ENCODE results near the gene ZNF143. TPM values are rescaled to one million over a fixed set of nuclear protein-coding genes. Genes with fewer than 3 reads are reported as not detected.

Gene ZNF143
- total RNA-seq, 2 donors from 2014 or later, result 34.6 to 44.4 TPM

- no peaks in the 10 kb centered on the region for H3K36me3 ChIP-seq (ENCODE audit: control insufficient read depth, insufficient read depth, low read length)
- H3K9me3 Mint-ChIP-seq, result peaks cover 29% of the 10 kb centered on the region
- no peak overlapping the region for H3K4me3 Mint-ChIP-seq
- 100% methylated on average over 4 of the region's 5 CpGs; no CpG with 5 or more reads in 1 of the 2 experiments for WGBS, 2 experiments (ENCODE audit: insufficient coverage in 1 of 2, insufficient read length in 1 of 2)
- peaks cover 16% of the 10 kb centered on the region for H3K9me3 ChIP-seq (ENCODE audit: control insufficient read depth, low read length)
- H3K27ac ChIP-seq (ENCODE audit: low read depth, low read length), result no peak overlapping the region
- TF ChIP-seq CTCF (conservative IDR thresholded peaks at IDR 0.05), result no peak
- no peaks in the 10 kb centered on the region for H3K4me1 Mint-ChIP-seq
- no peaks in the 10 kb centered on the region for H3K4me1 ChIP-seq (ENCODE audit: control insufficient read depth, insufficient read depth, low read length)
- DNase-seq, result no peak
- H3K4me3 ChIP-seq (ENCODE audit: low read length), result no peak overlapping the region
- H3K27me3 Mint-ChIP-seq (ENCODE audit: insufficient read depth), result no peaks in the 10 kb centered on the region
- no peaks in the 10 kb centered on the region for H3K27me3 ChIP-seq (ENCODE audit: control insufficient read depth, insufficient read depth, low read length, poor library complexity, severe bottlenecking)
- H3K9ac ChIP-seq (ENCODE audit: extremely low read depth, low read length, poor library complexity, severe bottlenecking), result no peak overlapping the region
- peaks cover 7% of the 10 kb centered on the region for H3K36me3 Mint-ChIP-seq (ENCODE audit: low read depth)
- H3K27ac Mint-ChIP-seq, result no peak overlapping the region
Measured at GRCh38 chr11:9455722-9456121, 5.1 kb upstream of the ZNF143 start.

- peaks cover 11% of the 10 kb centered on the region for H3K4me1 Mint-ChIP-seq
- peaks cover 4% of the 10 kb centered on the region for H3K9me3 Mint-ChIP-seq
- WGBS, 2 experiments (ENCODE audit: insufficient coverage in 1 of 2, insufficient read length in 1 of 2), result 5 to 8% methylated on average over 11 to 23 of the region's 23 CpGs
- DNase-seq, result peak; percentile 67
- H3K4me3 Mint-ChIP-seq, result peak overlapping the region; percentile 96
- H3K4me3 ChIP-seq (ENCODE audit: low read length), result peak overlapping the region; percentile 97
- no peaks in the 10 kb centered on the region for H3K4me1 ChIP-seq (ENCODE audit: control insufficient read depth, insufficient read depth, low read length)
- H3K27ac Mint-ChIP-seq, result peak overlapping the region; percentile 99
- TF ChIP-seq CTCF (conservative IDR thresholded peaks at IDR 0.05), result no peak
- H3K36me3 ChIP-seq (ENCODE audit: control insufficient read depth, insufficient read depth, low read length), result no peaks in the 10 kb centered on the region
- H3K36me3 Mint-ChIP-seq (ENCODE audit: low read depth), result peaks cover 12% of the 10 kb centered on the region
- H3K9me3 ChIP-seq (ENCODE audit: control insufficient read depth, low read length), result no peaks in the 10 kb centered on the region
- no peaks in the 10 kb centered on the region for H3K27me3 Mint-ChIP-seq (ENCODE audit: insufficient read depth)
- no peaks in the 10 kb centered on the region for H3K27me3 ChIP-seq (ENCODE audit: control insufficient read depth, insufficient read depth, low read length, poor library complexity, severe bottlenecking)
- H3K9ac ChIP-seq (ENCODE audit: extremely low read depth, low read length, poor library complexity, severe bottlenecking), result peak overlapping the region; percentile 99
- H3K27ac ChIP-seq (ENCODE audit: low read depth, low read length), result peak overlapping the region; percentile 100
Measured at GRCh38 chr11:9459667-9460321, 1.0 kb upstream of the ZNF143 start.

GRCh38 chr11:9461063-9461759 is 399 bp downstream of the ZNF143 start:
- WGBS, 2 experiments (ENCODE audit: insufficient coverage in 1 of 2, insufficient read length in 1 of 2), result 0% methylated on average over 33 to 54 of the region's 57 CpGs

More at GRCh38 chr11:9461063-9461759, 399 bp downstream of the ZNF143 start:
- H3K9me3 ChIP-seq (ENCODE audit: control insufficient read depth, low read length), result no peaks in the 10 kb centered on the region
- H3K9ac ChIP-seq (ENCODE audit: extremely low read depth, low read length, poor library complexity, severe bottlenecking), result peak overlapping the region; percentile 99
- H3K27me3 Mint-ChIP-seq (ENCODE audit: insufficient read depth), result no peaks in the 10 kb centered on the region
- peak overlapping the region; percentile 98 for H3K27ac ChIP-seq (ENCODE audit: low read depth, low read length)
- H3K4me1 Mint-ChIP-seq, result peaks cover 11% of the 10 kb centered on the region
- no peak for TF ChIP-seq CTCF (conservative IDR thresholded peaks at IDR 0.05)
- peak overlapping the region; percentile 97 for H3K4me3 ChIP-seq (ENCODE audit: low read length)
- peaks cover 12% of the 10 kb centered on the region for H3K36me3 Mint-ChIP-seq (ENCODE audit: low read depth)
- peaks cover 2% of the 10 kb centered on the region for H3K9me3 Mint-ChIP-seq
- peak overlapping the region; percentile 96 for H3K4me3 Mint-ChIP-seq
- no peaks in the 10 kb centered on the region for H3K4me1 ChIP-seq (ENCODE audit: control insufficient read depth, insufficient read depth, low read length)
- DNase-seq, result peak; percentile 88
- peak overlapping the region; percentile 86 for H3K27ac Mint-ChIP-seq
- H3K36me3 ChIP-seq (ENCODE audit: control insufficient read depth, insufficient read depth, low read length), result no peaks in the 10 kb centered on the region
- H3K27me3 ChIP-seq (ENCODE audit: control insufficient read depth, insufficient read depth, low read length, poor library complexity, severe bottlenecking), result no peaks in the 10 kb centered on the region
